ENCODE measurements around the gene SUGT1.

Gene SUGT1

DNA sequence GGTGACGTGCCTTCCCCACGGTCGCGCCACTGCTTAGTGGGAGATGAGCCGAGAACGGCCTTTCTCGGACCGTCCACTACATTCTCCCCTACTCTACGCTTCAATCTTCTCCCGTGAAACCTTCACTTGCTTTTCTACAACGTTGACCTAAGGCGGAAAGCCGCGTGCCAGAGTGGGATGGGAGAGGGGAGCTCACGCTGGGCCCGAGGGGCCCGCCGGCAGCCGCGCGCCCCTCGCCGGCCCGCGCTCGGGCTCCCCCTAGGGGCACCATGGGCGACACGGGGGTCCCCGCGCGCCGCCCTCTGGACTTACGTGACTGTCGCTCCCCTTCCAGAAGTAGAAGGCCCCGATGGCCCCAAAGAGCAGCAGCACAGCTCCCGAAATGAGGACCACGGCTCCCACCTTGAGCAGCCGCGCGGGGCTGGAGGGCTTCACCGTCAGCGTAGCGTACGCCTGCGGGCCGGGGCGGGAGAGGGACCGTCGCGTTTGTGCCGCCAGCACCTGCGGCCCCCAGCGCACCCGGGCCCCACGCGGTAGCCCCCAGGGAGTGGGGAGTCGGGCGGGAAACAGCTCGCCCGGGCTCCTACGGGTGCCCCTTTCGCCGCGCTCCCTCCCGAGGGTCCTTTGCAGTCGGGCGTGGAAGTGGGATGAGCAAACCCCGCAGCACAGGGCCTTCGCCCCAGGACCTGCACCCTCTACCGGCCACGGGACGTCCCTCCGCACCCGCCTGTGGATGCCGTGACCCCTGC lies 86.3 kb downstream of the SUGT1 start:
- DNase-seq: no peak

DNA sequence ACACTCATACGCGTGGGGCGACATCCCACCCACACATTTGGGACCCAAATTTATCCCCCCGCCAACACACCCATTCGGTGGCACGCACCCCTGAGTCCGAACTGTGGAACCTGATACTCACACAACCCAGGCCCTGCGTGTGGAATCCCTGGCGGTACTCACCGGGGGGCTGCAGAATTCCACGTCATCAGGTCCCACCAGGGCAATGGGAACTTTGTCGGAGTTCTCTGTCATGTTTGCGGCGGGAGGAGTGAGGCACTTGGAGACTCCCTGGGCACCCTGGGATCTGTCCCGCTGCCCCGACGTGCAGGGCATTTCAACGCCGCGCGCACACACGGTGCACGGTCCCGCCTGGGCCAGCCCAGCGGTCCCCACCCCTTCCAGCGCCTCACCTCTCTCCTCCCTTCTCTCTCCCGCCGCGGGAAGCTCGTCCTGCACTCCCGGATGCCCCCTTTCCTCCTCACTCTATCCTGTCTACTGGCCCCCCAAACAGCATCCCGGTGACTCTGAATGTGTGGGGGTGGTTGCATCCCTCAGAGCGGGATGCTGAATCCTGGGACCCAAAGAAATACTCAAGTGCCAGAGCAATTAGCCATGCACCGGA lies 86.9 kb downstream of the SUGT1 start, which contains the start of gene CNMD:
TSS of gene CNMD (minus strand) at position 353 of the 604 bp plus-strand sequence. CDS start at position 234, 119 bp downstream.
- DNase-seq: no peak

- no peak for DNase-seq
Measured at GRCh38 chr13:52743569-52743968, 90.9 kb downstream of the SUGT1 start.

- DNase-seq: no peak
Measured at GRCh38 chr13:52743988-52744387, 91.4 kb downstream of the SUGT1 start.

GRCh38 chr13:52744842-52745375 lies 92.3 kb downstream of the SUGT1 start:
- no peak for DNase-seq

GRCh38 chr13:52746141-52746540 lies 93.5 kb downstream of the SUGT1 start:
- no peak for DNase-seq

DNA sequence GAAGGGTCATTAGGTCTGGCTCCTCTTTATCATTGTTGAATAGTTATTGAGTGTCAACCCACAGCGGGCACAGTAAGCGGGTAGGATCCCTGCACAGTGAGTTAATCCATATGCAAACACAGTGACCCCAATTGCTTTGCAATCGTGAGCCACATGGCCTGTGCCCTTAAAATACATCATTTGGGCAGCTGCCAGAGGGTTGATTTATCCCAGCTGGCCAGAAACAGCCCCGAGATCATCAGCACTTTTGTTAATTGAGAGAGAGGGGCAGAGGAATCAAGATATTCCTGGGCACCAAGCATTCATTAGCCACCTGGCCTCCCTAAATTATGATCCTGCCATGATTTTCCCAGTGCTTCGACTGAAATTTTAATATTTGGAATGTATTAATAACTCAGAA lies 96.8 kb downstream of the SUGT1 start:
- no peak for DNase-seq

Measured in NCI-H2029 (cell line).